K562 (cell line): ENCODE results near the gene SLC31A1. TPM values are rescaled to one million over a fixed set of nuclear protein-coding genes. Genes with fewer than 3 reads are reported as not detected.

Experiments
- BRF1 ChIP-seq: IDR thresholded peaks from 3 replicates; pipeline ENCODE4 v1.6.1; 2011; ENCODE audit warnings: borderline replicate concordance, mild to moderate bottlenecking; ENCODE audit not compliant: insufficient read length; ENCODE audit errors: extremely low read depth
- CBFA2T2 ChIP-seq: fragments of 450-650 bp; conservative IDR thresholded peaks from 2 replicates; pipeline ENCODE4 v1.6.1; 2017; ENCODE audit warnings: mild to moderate bottlenecking
- CREB3 ChIP-seq: fragments of 450-650 bp; conservative IDR thresholded peaks from 2 replicates; pipeline ENCODE4 v1.6.1; 2016; ENCODE audit warnings: missing genetic modification characterization, low read depth, mild to moderate bottlenecking, missing compliant biosample characterization, moderate library complexity
- ELF1 ChIP-seq: fragments of 200-800 bp; sonication (Bioruptor generic); IDR thresholded peaks from 2 replicates; pipeline ENCODE4 v1.6.1; 2016; ENCODE audit warnings: missing genetic modification characterization, missing compliant biosample characterization
- HEY1 ChIP-seq: fragments of 250-450 bp; sonication (Bioruptor Pico); IDR thresholded peaks from 2 replicates; pipeline ENCODE4 v1.5.0; 2020; ENCODE audit warnings: mild to moderate bottlenecking, moderate library complexity, borderline replicate concordance
- HLTF ChIP-seq: fragments of 450-650 bp; IDR thresholded peaks from 2 replicates; pipeline ENCODE4 v1.6.1; 2016
- MLLT1 ChIP-seq, 2 experiments: fragments of 450-650 bp; IDR thresholded peaks; 2 replicates each; pipeline ENCODE4 v1.6.1; 2016
- NRF1 ChIP-seq, 2 experiments: fragments of 450-650 bp; IDR thresholded peaks in 1 of 2; conservative IDR thresholded peaks in 1 of 2; 2 replicates each; pipeline ENCODE4 v1.6.1; 2014; ENCODE audit warnings: mild to moderate bottlenecking in 2 of 2
- OTX1 ChIP-seq: fragments of 450-650 bp; formaldehyde crosslinking; IDR thresholded peaks from 2 replicates; pipeline ENCODE4 v1.4.0; 2022; ENCODE audit warnings: mild to moderate bottlenecking
- POLR2G ChIP-seq: fragments of 200-400 bp; formaldehyde crosslinking; IDR thresholded peaks from 2 replicates; pipeline ENCODE4 v1.6.1; 2017; ENCODE audit warnings: low read depth, mild to moderate bottlenecking, antibody characterized with exemption, low read length, moderate library complexity
- PRMT5 ChIP-seq: sonication (generic); formaldehyde crosslinking; IDR thresholded peaks from 2 replicates; pipeline ENCODE4 v1.5.0; 2020; ENCODE audit warnings: missing genetic modification reagents
- RBM14 ChIP-seq: fragments of 200-400 bp; formaldehyde crosslinking; IDR thresholded peaks from 2 replicates; pipeline ENCODE4 v1.6.1; 2018; ENCODE audit warnings: low read depth, mild to moderate bottlenecking, low read length, moderate library complexity, borderline replicate concordance; ENCODE audit not compliant: insufficient read depth
- SRSF9 ChIP-seq: fragments of 200-400 bp; formaldehyde crosslinking; IDR thresholded peaks from 2 replicates; pipeline ENCODE4 v1.6.1; 2017; ENCODE audit warnings: low read depth, low read length, borderline replicate concordance
- TCF3 ChIP-seq: sonication (generic); formaldehyde crosslinking; IDR thresholded peaks from 2 replicates; pipeline ENCODE4 v1.4.0; 2020; ENCODE audit warnings: mild to moderate bottlenecking, missing genetic modification reagents
- ZKSCAN1 ChIP-seq: fragments of 150-350 bp; IDR thresholded peaks from 2 replicates; pipeline ENCODE4 v1.6.1; 2016; ENCODE audit warnings: low read depth, low read length
- ZNF277 ChIP-seq: fragments of 250-450 bp; sonication (Bioruptor Pico); IDR thresholded peaks from 2 replicates; pipeline ENCODE4 v1.8.0; 2022; ENCODE audit warnings: inconsistent platforms, mild to moderate bottlenecking, moderate library complexity, borderline replicate concordance
- ZNF398 ChIP-seq: fragments of 250-450 bp; sonication (Bioruptor Pico); IDR thresholded peaks from 2 replicates; pipeline ENCODE4 v1.8.0; 2021; ENCODE audit warnings: moderate library complexity, mild to moderate bottlenecking, inconsistent platforms
- ZSCAN32 ChIP-seq: fragments of 450-650 bp; formaldehyde crosslinking; IDR thresholded peaks from 2 replicates; pipeline ENCODE4 v1.4.0; 2020; ENCODE audit warnings: mild to moderate bottlenecking, moderate library complexity
- polyA plus RNA-seq, 8 experiments: library from polyadenylated mRNA; depleted of rRNA in 4 of 8; stranded (reverse) in 5 of 8; unstranded in 3 of 8; fragments of >200 nt; fragmentation: Nextera tagmentation in 2 of 8; fragmentation: Illumina TruSeq in 1 of 8; extraction: Ambion mirVana in 2 of 8; extraction: Trizol in 1 of 8; gene quantifications; 2 replicates each; pipeline versions ENCODE4 v1.2.1 to v1.2.3, GENCODE V29; 2011 to 2014; ENCODE audit warnings: inconsistent platforms in 1 of 8, missing spikeins in 1 of 8
- total RNA-seq, 7 experiments: library from RNA; depleted of rRNA in 6 of 7; stranded (reverse); fragments of >200 nt in 6 of 7; fragmentation: Illumina TruSeq in 2 of 7; extraction: Trizol in 2 of 7; gene quantifications; 2 replicates each; pipeline versions ENCODE4 v1.2.1 to v1.2.3, GENCODE V29; 2011 to 2021; ENCODE audit warnings: low replicate concordance in 1 of 7
- TF ChIP-seq, protein P1 (sequence below): sonication (generic); formaldehyde crosslinking; IDR thresholded peaks from 2 replicates; pipeline ENCODE4 v1.8.0; 2022; ENCODE audit warnings: mild to moderate bottlenecking, missing genetic modification reagents
- TF ChIP-seq, protein P2 (sequence below): sonication (generic); formaldehyde crosslinking; IDR thresholded peaks from 2 replicates; pipeline ENCODE4 v1.5.0; 2020; ENCODE audit warnings: missing genetic modification reagents

Gene SLC31A1
- total and polyA plus RNA-seq, 9 of the 15 experiments (the other 6 are each of a cell fraction or from before 2014, with no cell fraction given): 15.4 to 40.7 (median 25.9) TPM

DNA sequence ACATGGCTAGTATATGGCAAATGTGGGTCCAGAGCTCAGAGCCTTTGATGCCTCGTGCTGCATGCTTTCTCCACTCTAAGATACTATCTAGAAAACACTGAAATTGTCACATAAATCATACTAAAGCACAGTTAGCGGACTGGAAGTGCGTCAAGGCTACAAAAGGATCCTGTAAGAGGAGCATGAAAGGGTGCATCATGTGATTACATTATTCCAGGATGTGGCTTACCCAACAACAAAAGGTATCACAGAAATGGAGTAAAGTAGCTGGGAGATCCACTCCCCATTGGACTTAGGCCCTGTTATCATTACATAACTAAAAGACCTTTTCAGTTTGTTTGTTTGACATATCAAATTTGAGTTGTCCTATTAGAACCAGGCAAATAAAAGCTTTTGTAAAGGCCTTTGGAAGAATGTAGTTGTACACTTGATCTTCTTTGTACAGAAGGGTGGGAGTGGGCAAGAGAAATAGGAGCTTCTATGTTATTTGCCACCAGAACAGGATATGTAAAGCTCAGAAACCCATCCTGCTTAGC is 6.9 kb downstream of the SLC31A1 start (continued):
- no peak for TF ChIP-seq MLLT1 (IDR thresholded peaks at IDR 0.05)
- TF ChIP-seq PRMT5 (CRISPR knock-in tag): no peak
- TF ChIP-seq ZSCAN32 (CRISPR knock-in tag): no peak
- no peak for TF ChIP-seq CBFA2T2
- no peak for TF ChIP-seq HEY1 (CRISPR knock-in tag)
- TF ChIP-seq, protein P1, sequence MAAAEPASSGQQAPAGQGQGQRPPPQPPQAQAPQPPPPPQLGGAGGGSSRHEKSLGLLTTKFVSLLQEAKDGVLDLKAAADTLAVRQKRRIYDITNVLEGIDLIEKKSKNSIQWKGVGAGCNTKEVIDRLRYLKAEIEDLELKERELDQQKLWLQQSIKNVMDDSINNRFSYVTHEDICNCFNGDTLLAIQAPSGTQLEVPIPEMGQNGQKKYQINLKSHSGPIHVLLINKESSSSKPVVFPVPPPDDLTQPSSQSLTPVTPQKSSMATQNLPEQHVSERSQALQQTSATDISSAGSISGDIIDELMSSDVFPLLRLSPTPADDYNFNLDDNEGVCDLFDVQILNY (CRISPR knock-in tag): no peak
- no peak for TF ChIP-seq ZNF398 (CRISPR knock-in tag)
- TF ChIP-seq NRF1 (conservative IDR thresholded peaks at IDR 0.05 in 1 of 2, IDR thresholded peaks at IDR 0.05 in 1 of 2): no peak
- TF ChIP-seq RBM14: no peak
- no peak for TF ChIP-seq ELF1
- TF ChIP-seq TCF3: no peak
- TF ChIP-seq ZNF277 (CRISPR knock-in tag): no peak
- TF ChIP-seq, protein P2, sequence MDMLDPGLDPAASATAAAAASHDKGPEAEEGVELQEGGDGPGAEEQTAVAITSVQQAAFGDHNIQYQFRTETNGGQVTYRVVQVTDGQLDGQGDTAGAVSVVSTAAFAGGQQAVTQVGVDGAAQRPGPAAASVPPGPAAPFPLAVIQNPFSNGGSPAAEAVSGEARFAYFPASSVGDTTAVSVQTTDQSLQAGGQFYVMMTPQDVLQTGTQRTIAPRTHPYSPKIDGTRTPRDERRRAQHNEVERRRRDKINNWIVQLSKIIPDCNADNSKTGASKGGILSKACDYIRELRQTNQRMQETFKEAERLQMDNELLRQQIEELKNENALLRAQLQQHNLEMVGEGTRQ (CRISPR knock-in tag): peak; percentile 22; the same call in 1 of the 2 replicates
- TF ChIP-seq OTX1 (CRISPR knock-in tag): no peak
- TF ChIP-seq CREB3 (tag): no peak
- no peak for TF ChIP-seq ZKSCAN1
- no peak for TF ChIP-seq POLR2G
- TF ChIP-seq SRSF9: no peak
- TF ChIP-seq HLTF: no peak
- no peak for TF ChIP-seq BRF1
